Spleen (tissue), 11 donors: Measurements from ENCODE around the gene HYAL1. TPM values are rescaled to one million over a fixed set of nuclear protein-coding genes. Genes with fewer than 3 reads are reported as not detected.
A peak's percentile ranks its signal among the peaks of the same experiment; 100 is the strongest.

Experiments
- DNase-seq: peaks from one replicate; pipeline ENCODE4 v3.0.0-alpha.2; 2020
- H3K27ac ChIP-seq, 8 donors: fragments of 200-600 bp; sonication (generic) in 7 of 8; 1 replicate in 4 of 8; 2 replicates in 4 of 8; pipeline versions ENCODE4 v1.5.0 to v1.8.0; 2016 to 2021; ENCODE audit warnings: inconsistent platforms in 4 of 8, mild to moderate bottlenecking in 4 of 8, moderate library complexity in 1 of 8
- H3K27me3 ChIP-seq, 7 donors: fragments of 200-600 bp; sonication (generic) in 6 of 7; replicated peaks in 1 of 7; 1 replicate in 4 of 7; 2 replicates in 3 of 7; pipeline versions ENCODE4 v1.5.0 to v1.8.0; 2016 to 2021; ENCODE audit warnings: inconsistent platforms in 3 of 7, mild to moderate bottlenecking in 1 of 7
- H3K36me3 ChIP-seq, 6 donors: fragments of 200-600 bp; sonication (generic) in 5 of 6; 1 replicate in 4 of 6; 2 replicates in 2 of 6; pipeline versions ENCODE4 v1.5.0 to v1.8.0; 2016 to 2021; ENCODE audit warnings: inconsistent platforms in 2 of 6
- H3K4me1 ChIP-seq, 6 donors: fragments of 200-600 bp; sonication (generic) in 5 of 6; 1 replicate in 3 of 6; 2 replicates in 3 of 6; pipeline versions ENCODE4 v1.5.0 to v1.8.0; 2016 to 2021; ENCODE audit warnings: inconsistent platforms in 3 of 6
- H3K4me3 ChIP-seq, 8 donors: fragments of 200-600 bp; sonication (generic) in 7 of 8; 1 replicate in 4 of 8; 2 replicates in 4 of 8; pipeline versions ENCODE4 v1.5.0 to v1.8.0; 2016 to 2021; ENCODE audit warnings: inconsistent platforms in 4 of 8, mild to moderate bottlenecking in 4 of 8, moderate library complexity in 2 of 8
- H3K9me3 ChIP-seq, 8 donors: fragments of 200-600 bp; sonication (generic) in 7 of 8; 1 replicate in 4 of 8; 2 replicates in 4 of 8; pipeline versions ENCODE4 v1.5.0 to v1.8.0; 2016 to 2021; ENCODE audit warnings: inconsistent platforms in 4 of 8
- POLR2A ChIP-seq, 3 donors: fragments of 450-650 bp; IDR thresholded peaks; one replicate each; pipeline ENCODE4 v1.5.1; 2017; ENCODE audit warnings: antibody characterized with exemption in 3 of 3, mild to moderate bottlenecking in 1 of 3
- POLR2AphosphoS5 ChIP-seq, 3 donors: sonication (generic); formaldehyde crosslinking; IDR thresholded peaks; one replicate each; pipeline ENCODE4 v1.5.1; 2017; ENCODE audit warnings: antibody characterized with exemption in 3 of 3
- WGBS, 5 donors: extraction: QIAGEN DNeasy Blood & Tissue Kit in 3 of 5; methylation state at CpG; one replicate each; pipeline versions ENCODE4 v1.1.5 to v1.1.7; 2013 to 2018; 5-methylcytosine and 5-hydroxymethylcytosine counted together
- intact Hi-C: fragments of 100-400 bp; cut with DNase I; formaldehyde crosslinking; loops from one replicate; pipeline ENCODE4 v1.15.0; 2023; ENCODE audit warnings: low total_unique reads
- polyA plus RNA-seq, 3 donors: library from polyadenylated mRNA; stranded (reverse); fragments of 200-250 nt; gene quantifications; one replicate each; pipeline ENCODE4 v1.2.1, GENCODE V29; 2013
- total RNA-seq, 7 donors: library from RNA; depleted of rRNA in 3 of 7; stranded (reverse); fragments of >200 nt in 3 of 7; fragmentation: NEBNext Ultra II Directional in 4 of 7; extraction: Animal tissue kit (Norgen Biotek cat#: 25700) in 4 of 7; gene quantifications; one replicate each; pipeline versions ENCODE4 v1.1.0 to v1.2.1, GENCODE V29; 2016 to 2021
- TF ChIP-seq, protein P1 (sequence below), 11 experiments: fragments of 200-600 bp in 7 of 11; fragments of 450-650 bp in 4 of 11; sonication (generic) in 4 of 11; IDR thresholded peaks in 8 of 11; conservative IDR thresholded peaks in 3 of 11; 1 replicate in 7 of 11; 2 replicates in 4 of 11; pipeline versions ENCODE4 v1.4.0 to v1.8.0; 2016 to 2021; ENCODE audit warnings: antibody characterized with exemption in 11 of 11, inconsistent platforms in 4 of 11, mild to moderate bottlenecking in 1 of 11
- donor health status: healthy with polysubstance abuse.
- donor health status: DM: no; HTN: no; CAD: no; lungs with moderate emphysema.
- donor health status: DM: no; HTN: no; CAD: no.
- donor health status: Bipolar disorder and iron deficiency.
- donor health status: healthy.
- donor health status: DM: no; HTN: no; CAD: no.
- donor health status: DM: yes; HTN: yes; CAD: no.

The HYAL1 gene
- total and polyA plus RNA-seq, 10 donors: 18.2 to 172 (median 97.8) TPM

DNA sequence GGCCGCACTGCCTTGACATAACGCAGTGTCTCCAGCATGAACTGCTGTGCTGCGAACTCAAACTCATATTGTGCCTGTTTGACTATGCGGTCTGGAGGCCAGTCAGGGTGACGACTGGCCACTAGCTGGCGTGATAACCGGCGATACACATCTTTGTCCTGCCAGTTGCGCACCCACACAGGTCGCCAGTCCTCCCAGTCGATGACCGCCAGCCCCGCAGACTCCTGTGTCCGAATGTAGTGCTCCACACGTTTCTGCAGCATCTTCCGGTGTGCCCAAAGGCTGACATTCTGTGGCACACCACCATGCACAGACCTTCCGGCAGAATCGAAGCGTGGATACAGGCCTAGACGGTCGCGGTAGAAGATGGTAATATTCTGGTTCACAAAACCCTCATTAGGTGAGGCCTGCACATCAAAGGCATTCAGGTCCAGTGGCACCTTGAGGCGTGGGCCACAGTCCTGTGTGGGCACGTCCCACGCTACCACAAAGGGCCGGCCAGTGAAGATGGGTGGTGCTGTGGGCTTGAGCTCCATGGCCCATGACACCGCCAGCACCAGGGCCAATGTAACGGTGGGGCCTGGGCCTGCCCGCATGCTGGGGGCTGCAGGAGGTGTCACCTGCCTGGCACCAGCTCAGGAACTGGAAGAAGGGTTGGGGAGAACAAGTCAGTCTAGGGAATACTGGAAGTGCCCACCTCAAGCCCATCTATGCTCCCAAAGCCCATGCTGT is 16.7 kb upstream of the HYAL1 start:
- intact Hi-C loops: loop anchor here (10.0 kb wide), 1 partner anchor 85 kb away; the partner anchor contains the start of gene GNAI2
- Histone ChIP-seq H3K36me3 (peaks cover 2 to 66% (median 25%) of the 10 kb centered on the region in 6 donors), H3K27ac (peak overlapping the region; percentile 86 to 96 (median 93)), H3K4me3 (peak overlapping the region; percentile 72 to 97 (median 90)), H3K4me1 (peaks cover 32 to 93% (median 82%) of the 10 kb centered on the region in 6 donors), H3K27me3 (no peaks in the 10 kb centered on the region), H3K9me3 (no peaks in the 10 kb centered on the region)
- TF ChIP-seq, protein P1, sequence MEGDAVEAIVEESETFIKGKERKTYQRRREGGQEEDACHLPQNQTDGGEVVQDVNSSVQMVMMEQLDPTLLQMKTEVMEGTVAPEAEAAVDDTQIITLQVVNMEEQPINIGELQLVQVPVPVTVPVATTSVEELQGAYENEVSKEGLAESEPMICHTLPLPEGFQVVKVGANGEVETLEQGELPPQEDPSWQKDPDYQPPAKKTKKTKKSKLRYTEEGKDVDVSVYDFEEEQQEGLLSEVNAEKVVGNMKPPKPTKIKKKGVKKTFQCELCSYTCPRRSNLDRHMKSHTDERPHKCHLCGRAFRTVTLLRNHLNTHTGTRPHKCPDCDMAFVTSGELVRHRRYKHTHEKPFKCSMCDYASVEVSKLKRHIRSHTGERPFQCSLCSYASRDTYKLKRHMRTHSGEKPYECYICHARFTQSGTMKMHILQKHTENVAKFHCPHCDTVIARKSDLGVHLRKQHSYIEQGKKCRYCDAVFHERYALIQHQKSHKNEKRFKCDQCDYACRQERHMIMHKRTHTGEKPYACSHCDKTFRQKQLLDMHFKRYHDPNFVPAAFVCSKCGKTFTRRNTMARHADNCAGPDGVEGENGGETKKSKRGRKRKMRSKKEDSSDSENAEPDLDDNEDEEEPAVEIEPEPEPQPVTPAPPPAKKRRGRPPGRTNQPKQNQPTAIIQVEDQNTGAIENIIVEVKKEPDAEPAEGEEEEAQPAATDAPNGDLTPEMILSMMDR (IDR thresholded peaks at IDR 0.05 in 8 of 11, conservative IDR thresholded peaks at IDR 0.05 in 3 of 11): no peak
- TF ChIP-seq POLR2A (IDR thresholded peaks at IDR 0.05) (no peak), POLR2AphosphoS5 (IDR thresholded peaks at IDR 0.05) (peak in 2 of 3 donors; percentile 55 to 63)
- 69 to 82% (median 78%) methylated on average over 26 to 29 of the region's 29 CpGs for WGBS, 5 donors
- peak; percentile 85 for DNase-seq

DNA sequence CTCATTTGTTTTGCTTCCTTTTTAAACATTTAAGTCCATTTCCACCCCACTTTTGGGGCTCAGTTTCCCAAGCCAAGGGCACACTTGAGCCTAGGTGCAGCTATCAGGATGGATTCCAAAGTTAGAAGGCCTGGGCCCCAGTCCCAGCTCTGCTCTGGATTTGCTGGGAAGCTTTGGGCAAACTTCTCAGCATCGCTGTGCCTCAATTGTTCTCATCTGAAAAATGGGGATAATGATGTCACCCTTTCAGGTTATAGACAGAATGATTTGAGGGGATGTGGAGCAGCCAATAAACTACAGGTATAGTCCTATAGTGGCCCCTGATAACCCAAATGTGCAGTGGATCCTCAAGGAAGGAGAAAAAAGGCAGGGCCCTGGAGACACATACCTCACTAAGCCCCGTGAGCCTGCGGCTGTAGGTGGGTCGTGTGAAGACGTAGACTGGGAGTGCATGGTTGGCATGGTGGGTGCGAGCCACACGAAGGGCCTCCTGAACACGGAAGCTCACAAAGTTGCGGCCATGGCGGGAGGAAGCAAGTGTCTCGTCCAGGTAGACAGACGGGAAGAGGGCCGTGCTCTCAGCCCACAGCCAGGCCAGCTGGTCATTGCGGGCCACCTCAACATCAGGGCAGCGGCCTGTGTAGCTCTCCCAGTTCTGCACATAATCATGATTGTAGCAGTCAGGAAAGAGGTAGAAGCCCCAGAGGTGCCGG is 16.0 kb upstream of the HYAL1 start:
- peak overlapping the region; percentile 72 to 97 (median 90) for H3K4me3 ChIP-seq
- no peaks in the 10 kb centered on the region for H3K27me3 ChIP-seq
- H3K4me1 ChIP-seq: peaks cover 26 to 93% (median 79%) of the 10 kb centered on the region in 6 donors
- no peak for TF ChIP-seq POLR2A (IDR thresholded peaks at IDR 0.05)
- TF ChIP-seq, protein P1 (IDR thresholded peaks at IDR 0.05 in 8 of 11, conservative IDR thresholded peaks at IDR 0.05 in 3 of 11): no peak
- TF ChIP-seq POLR2AphosphoS5 (IDR thresholded peaks at IDR 0.05): peak in 2 of 3 donors; percentile 13 to 25
- DNase-seq: no peak
- H3K27ac ChIP-seq: peak overlapping the region; percentile 29 to 96 (median 93)
- H3K36me3 ChIP-seq: peaks cover 2 to 65% (median 25%) of the 10 kb centered on the region in 6 donors
- H3K9me3 ChIP-seq: no peaks in the 10 kb centered on the region
- WGBS, 5 donors: 75 to 89% (median 78%) methylated on average over 15 to 16 of the region's 16 CpGs
- intact Hi-C loops: no loop called here

DNA sequence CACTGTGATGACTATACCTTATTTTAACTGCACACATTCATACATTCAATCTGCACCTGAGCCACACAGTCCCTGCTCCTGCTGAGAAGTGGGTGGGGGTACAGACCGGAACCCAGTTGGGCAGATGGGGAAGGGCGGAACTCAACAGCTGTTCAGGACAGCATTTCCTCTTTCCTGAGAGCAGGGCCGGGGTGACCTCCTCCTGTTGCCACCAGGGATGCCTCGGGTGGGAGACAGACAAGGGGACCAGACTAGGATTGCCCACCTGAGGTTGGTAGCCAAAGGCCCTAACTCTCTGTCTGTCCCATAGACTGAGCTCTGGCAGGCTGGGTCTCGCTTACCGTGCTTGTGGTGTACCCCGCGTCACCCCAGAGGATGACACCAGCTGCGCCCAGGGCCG is 15.2 kb upstream of the HYAL1 start:
- peak overlapping the region; percentile 29 to 96 (median 93) for H3K27ac ChIP-seq
- H3K4me1 ChIP-seq: peaks cover 18 to 93% (median 71%) of the 10 kb centered on the region in 6 donors
- TF ChIP-seq POLR2AphosphoS5 (IDR thresholded peaks at IDR 0.05) (peak in 2 of 3 donors; percentile 50 to 54), POLR2A (IDR thresholded peaks at IDR 0.05) (no peak)
- TF ChIP-seq, protein P1 (IDR thresholded peaks at IDR 0.05 in 8 of 11, conservative IDR thresholded peaks at IDR 0.05 in 3 of 11): no peak

More for the DNA sequence above, 15.2 kb upstream of the HYAL1 start:
- DNase-seq: no peak
- Histone ChIP-seq H3K4me3 (peak overlapping the region; percentile 72 to 97 (median 90)), H3K9me3 (no peaks in the 10 kb centered on the region), H3K36me3 (peaks cover 2 to 65% (median 25%) of the 10 kb centered on the region in 6 donors), H3K27me3 (no peaks in the 10 kb centered on the region)
- WGBS, 5 donors: 43 to 56% (median 47%) methylated on average over 7 to 10 of the region's 10 CpGs
- intact Hi-C loops: no loop called here
